Neural crest cell (in vitro differentiated cells): ENCODE data around the gene MCCD1. TPM values are rescaled to one million over a fixed set of nuclear protein-coding genes. Genes with fewer than 3 reads are reported as not detected.

Source experiments
- DNase-seq: peaks from one replicate; pipeline ENCODE4 v3.0.0; 2021; ENCODE audit warnings: low read depth, mixed read lengths, low spot score
- H3K27ac Mint-ChIP-seq: one replicate; pipeline ENCODE4 v1.8.0; 2021; ENCODE audit warnings: mild to moderate bottlenecking, mixed read lengths; ENCODE audit not compliant: unreplicated experiment
- H3K27me3 Mint-ChIP-seq: 2 replicates; pipeline ENCODE4 v1.8.0; 2021; ENCODE audit warnings: low read depth, mild to moderate bottlenecking, mixed read lengths
- H3K36me3 Mint-ChIP-seq: 2 replicates; pipeline ENCODE4 v1.8.0; 2021; ENCODE audit warnings: low read depth, mild to moderate bottlenecking, mixed read lengths
- H3K4me1 Mint-ChIP-seq: 2 replicates; pipeline ENCODE4 v1.8.0; 2021; ENCODE audit warnings: mixed read lengths
- H3K4me3 Mint-ChIP-seq: one replicate; pipeline ENCODE4 v1.8.0; 2021; ENCODE audit warnings: mild to moderate bottlenecking, mixed read lengths
- H3K9me3 Mint-ChIP-seq: 2 replicates; pipeline ENCODE4 v1.8.0; 2021; ENCODE audit warnings: mixed read lengths
- total RNA-seq: library from RNA; stranded (reverse); gene quantifications from 2 replicates; pipeline ENCODE4 v1.2.1, GENCODE V29; 2021
- TF ChIP-seq, protein P1 (sequence below): fragments of 200-600 bp; sonication (generic); conservative IDR thresholded peaks from 2 replicates; pipeline ENCODE4 v1.5.0; 2021; ENCODE audit warnings: antibody characterized with exemption, mild to moderate bottlenecking

MCCD1 gene
- total RNA-seq, 1 donor from 2014 or later: not detected

GRCh38 chr6:31531771-31532643, 3.2 kb downstream of the MCCD1 start:
- Mint-ChIP-seq H3K27ac (no peak overlapping the region), H3K9me3 (no peaks in the 10 kb centered on the region), H3K4me3 (peak overlapping the region; percentile 11), H3K4me1 (peaks cover 36% of the 10 kb centered on the region), H3K36me3 (peaks cover 49% of the 10 kb centered on the region), H3K27me3 (peaks cover 9% of the 10 kb centered on the region)
- TF ChIP-seq, protein P1, sequence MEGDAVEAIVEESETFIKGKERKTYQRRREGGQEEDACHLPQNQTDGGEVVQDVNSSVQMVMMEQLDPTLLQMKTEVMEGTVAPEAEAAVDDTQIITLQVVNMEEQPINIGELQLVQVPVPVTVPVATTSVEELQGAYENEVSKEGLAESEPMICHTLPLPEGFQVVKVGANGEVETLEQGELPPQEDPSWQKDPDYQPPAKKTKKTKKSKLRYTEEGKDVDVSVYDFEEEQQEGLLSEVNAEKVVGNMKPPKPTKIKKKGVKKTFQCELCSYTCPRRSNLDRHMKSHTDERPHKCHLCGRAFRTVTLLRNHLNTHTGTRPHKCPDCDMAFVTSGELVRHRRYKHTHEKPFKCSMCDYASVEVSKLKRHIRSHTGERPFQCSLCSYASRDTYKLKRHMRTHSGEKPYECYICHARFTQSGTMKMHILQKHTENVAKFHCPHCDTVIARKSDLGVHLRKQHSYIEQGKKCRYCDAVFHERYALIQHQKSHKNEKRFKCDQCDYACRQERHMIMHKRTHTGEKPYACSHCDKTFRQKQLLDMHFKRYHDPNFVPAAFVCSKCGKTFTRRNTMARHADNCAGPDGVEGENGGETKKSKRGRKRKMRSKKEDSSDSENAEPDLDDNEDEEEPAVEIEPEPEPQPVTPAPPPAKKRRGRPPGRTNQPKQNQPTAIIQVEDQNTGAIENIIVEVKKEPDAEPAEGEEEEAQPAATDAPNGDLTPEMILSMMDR: no peak
- DNase-seq: no peak

DNA sequence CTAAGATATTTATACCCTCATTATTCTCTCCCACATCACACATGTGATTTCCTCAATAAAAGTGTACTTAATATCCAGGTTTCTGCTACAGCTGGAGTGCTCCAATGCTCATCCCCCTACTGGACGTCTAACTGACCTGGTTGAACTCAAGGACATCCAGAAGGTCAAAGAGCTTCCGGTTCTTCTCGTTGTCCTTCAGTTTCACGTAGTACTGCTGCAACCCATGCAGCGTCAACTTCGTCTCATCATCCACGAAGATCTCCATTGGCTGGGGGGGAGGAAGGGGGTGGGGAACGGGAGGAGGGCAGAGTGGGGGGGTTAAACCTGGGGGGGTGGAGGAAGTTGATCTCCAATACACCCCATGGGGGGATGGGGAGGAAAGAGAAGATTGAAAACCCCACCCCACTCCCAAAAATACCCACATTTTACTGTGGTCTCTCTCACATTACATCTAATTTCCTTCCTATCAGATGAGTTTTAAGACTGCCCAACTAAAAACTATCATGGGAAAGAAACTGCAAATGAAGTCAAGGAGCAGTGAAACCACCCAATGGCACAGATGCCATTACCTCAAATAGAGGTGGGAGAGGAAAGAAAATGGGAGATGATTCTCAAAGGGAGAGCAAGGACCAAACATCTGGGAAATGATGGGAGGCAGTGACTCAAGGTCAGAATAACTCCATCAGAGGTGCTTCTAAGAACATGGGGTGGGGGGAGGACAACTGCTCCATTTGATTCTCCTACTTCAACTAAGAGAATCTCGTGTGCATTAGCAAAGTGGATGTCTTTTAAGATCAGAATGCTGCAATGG, 4.1 kb downstream of the MCCD1 start:
- Mint-ChIP-seq H3K4me1 (peaks cover 36% of the 10 kb centered on the region), H3K36me3 (peaks cover 49% of the 10 kb centered on the region), H3K9me3 (no peaks in the 10 kb centered on the region), H3K27ac (no peak overlapping the region), H3K4me3 (peak overlapping the region; percentile 22), H3K27me3 (peaks cover 6% of the 10 kb centered on the region)
- DNase-seq: no peak
- TF ChIP-seq, protein P1: no peak

GRCh38 chr6:31533455-31533841, 4.7 kb downstream of the MCCD1 start:
- H3K27ac Mint-ChIP-seq: no peak overlapping the region
- DNase-seq: no peak
- peaks cover 49% of the 10 kb centered on the region for H3K36me3 Mint-ChIP-seq
- peaks cover 35% of the 10 kb centered on the region for H3K4me1 Mint-ChIP-seq
- TF ChIP-seq, protein P1: no peak
- H3K9me3 Mint-ChIP-seq: no peaks in the 10 kb centered on the region
- peaks cover 2% of the 10 kb centered on the region for H3K27me3 Mint-ChIP-seq
- H3K4me3 Mint-ChIP-seq: peak overlapping the region; percentile 22

GRCh38 chr6:31534011-31534410, 5.2 kb downstream of the MCCD1 start:
- Mint-ChIP-seq H3K4me1 (peaks cover 39% of the 10 kb centered on the region), H3K9me3 (no peaks in the 10 kb centered on the region), H3K27me3 (no peaks in the 10 kb centered on the region), H3K4me3 (peak overlapping the region; percentile 62), H3K27ac (no peak overlapping the region), H3K36me3 (peaks cover 53% of the 10 kb centered on the region)
- TF ChIP-seq, protein P1: no peak
- DNase-seq: no peak

- H3K36me3 Mint-ChIP-seq: peaks cover 58% of the 10 kb centered on the region
- no peaks in the 10 kb centered on the region for H3K9me3 Mint-ChIP-seq
- peak overlapping the region; percentile 65 for H3K4me3 Mint-ChIP-seq
- peaks cover 45% of the 10 kb centered on the region for H3K4me1 Mint-ChIP-seq
- DNase-seq: no peak
- H3K27me3 Mint-ChIP-seq: no peaks in the 10 kb centered on the region
- TF ChIP-seq, protein P1: no peak
- no peak overlapping the region for H3K27ac Mint-ChIP-seq
Observed at GRCh38 chr6:31534521-31535040, 5.8 kb downstream of the MCCD1 start.
